GM18517 (cell line): Measurements from ENCODE around the gene ERBB4.
A peak's percentile ranks its signal among the peaks of the same experiment; 100 is the strongest.
"Not testable (repeated sequence)": the region's sequence is repeated elsewhere in the genome, so short reads cannot be mapped to it uniquely, and the experiment has no call there.

Experiments
- ATAC-seq: cut with Tn5 transposase; IDR thresholded peaks from one replicate; pipeline ENCODE4 v1.9.1; 2021; ENCODE audit warnings: mild to moderate bottlenecking, moderate library complexity; ENCODE audit not compliant: unreplicated experiment

Gene ERBB4

GRCh38 chr2:212528106-212528856, 10.3 kb downstream of the ERBB4 start:
- no peak for ATAC-seq

GRCh38 chr2:212526059-212526458, 12.5 kb downstream of the ERBB4 start:
- ATAC-seq, result no peak

- ATAC-seq, result no peak
Measured at GRCh38 chr2:212523756-212524155, 14.8 kb downstream of the ERBB4 start.

GRCh38 chr2:212520340-212520739, 18.3 kb downstream of the ERBB4 start:
- no peak for ATAC-seq

GRCh38 chr2:212517693-212518092, 20.9 kb downstream of the ERBB4 start:
- ATAC-seq, result no peak

GRCh38 chr2:212505586-212505985, 33.0 kb downstream of the ERBB4 start:
- peak; percentile 62 for ATAC-seq

GRCh38 chr2:212495046-212495445, 43.6 kb downstream of the ERBB4 start:
- ATAC-seq, result no peak

- no peak for ATAC-seq
Measured at GRCh38 chr2:212494418-212495020, 44.1 kb downstream of the ERBB4 start.

- ATAC-seq, result peak; percentile 76
Measured at GRCh38 chr2:212489719-212490346, 48.8 kb downstream of the ERBB4 start.

- ATAC-seq, result no peak
Measured at GRCh38 chr2:212488611-212489010, 50.0 kb downstream of the ERBB4 start.

GRCh38 chr2:212484563-212485080, 54.0 kb downstream of the ERBB4 start:
- no peak for ATAC-seq

- no peak for ATAC-seq
Measured at GRCh38 chr2:212480447-212480846, 58.2 kb downstream of the ERBB4 start.

GRCh38 chr2:212477571-212477970, 61.0 kb downstream of the ERBB4 start:
- ATAC-seq, result no peak

GRCh38 chr2:212473211-212473610, 65.4 kb downstream of the ERBB4 start:
- no peak for ATAC-seq

GRCh38 chr2:212467551-212467950, 71.1 kb downstream of the ERBB4 start:
- not testable (repeated sequence) for ATAC-seq

GRCh38 chr2:212465456-212465855, 73.1 kb downstream of the ERBB4 start:
- no peak for ATAC-seq

GRCh38 chr2:212461708-212462107, 76.9 kb downstream of the ERBB4 start:
- ATAC-seq, result not testable (repeated sequence)

- no peak for ATAC-seq
Measured at GRCh38 chr2:212454149-212454548, 84.5 kb downstream of the ERBB4 start.

- ATAC-seq, result no peak
Measured at GRCh38 chr2:212451786-212452231, 86.8 kb downstream of the ERBB4 start.

GRCh38 chr2:212448698-212449097, 89.9 kb downstream of the ERBB4 start:
- ATAC-seq, result no peak

GRCh38 chr2:212441821-212442220, 96.8 kb downstream of the ERBB4 start:
- ATAC-seq, result no peak

- ATAC-seq, result no peak
Measured at GRCh38 chr2:212441141-212441540, 97.5 kb downstream of the ERBB4 start.
